NCI-H1092 (cell line): ENCODE results near the gene ATF7IP.
"Not testable (repeated sequence)": the region's sequence is repeated elsewhere in the genome, so short reads cannot be mapped to it uniquely, and the experiment has no call there.

Source experiments
- DNase-seq: peaks from one replicate; lab custom pipeline; 2025; lab: John Stamatoyannopoulos, UW

Gene ATF7IP

GRCh38 chr12:14365294-14366208, at the start of gene ATF7IP:
Gene ATF7IP (plus strand): TSS chr12:14365682. CDS start chr12:14423916, 58,234 bp downstream.
- DNase-seq, result peak; percentile 96

GRCh38 chr12:14317362-14318146, 47.9 kb upstream of the ATF7IP start:
- DNase-seq, result no peak

- not testable (repeated sequence) for DNase-seq
Observed at GRCh38 chr12:14319704-14320427, 45.6 kb upstream of the ATF7IP start.

GRCh38 chr12:14322403-14322802, 43.1 kb upstream of the ATF7IP start:
- DNase-seq, result no peak

- no peak for DNase-seq
Observed at GRCh38 chr12:14325716-14326343, 39.7 kb upstream of the ATF7IP start.

GRCh38 chr12:14326699-14327098, 38.8 kb upstream of the ATF7IP start:
- no peak for DNase-seq

- DNase-seq, result no peak
Observed at GRCh38 chr12:14327711-14328110, 37.8 kb upstream of the ATF7IP start.

GRCh38 chr12:14332482-14332881, 33.0 kb upstream of the ATF7IP start:
- DNase-seq, result no peak

- DNase-seq, result no peak
Observed at GRCh38 chr12:14340371-14340770, 25.1 kb upstream of the ATF7IP start.

- not testable (repeated sequence) for DNase-seq
Observed at GRCh38 chr12:14351524-14351923, 14.0 kb upstream of the ATF7IP start.

- not testable (repeated sequence) for DNase-seq
Observed at GRCh38 chr12:14352066-14352465, 13.4 kb upstream of the ATF7IP start.

- DNase-seq, result not testable (repeated sequence)
Observed at GRCh38 chr12:14354665-14355064, 10.8 kb upstream of the ATF7IP start.

GRCh38 chr12:14356147-14356546, 9.3 kb upstream of the ATF7IP start:
- no peak for DNase-seq

- DNase-seq, result no peak
Observed at GRCh38 chr12:14357486-14357885, 8.0 kb upstream of the ATF7IP start.

GRCh38 chr12:14362352-14362751, 3.1 kb upstream of the ATF7IP start:
- DNase-seq, result no peak

- DNase-seq, result no peak
Observed at GRCh38 chr12:14364583-14365271, 755 bp upstream of the ATF7IP start.

GRCh38 chr12:14366209-14367039, 942 bp downstream of the ATF7IP start:
- DNase-seq, result peak; percentile 24

GRCh38 chr12:14367040-14367661, 1.7 kb downstream of the ATF7IP start:
- DNase-seq, result no peak

GRCh38 chr12:14369311-14369710, 3.8 kb downstream of the ATF7IP start:
- DNase-seq, result no peak

- no peak for DNase-seq
Observed at GRCh38 chr12:14373217-14373616, 7.7 kb downstream of the ATF7IP start.
